COR-L47 (cell line): Measurements from ENCODE around the gene PCSK6.
"Not testable (repeated sequence)": the region's sequence is repeated elsewhere in the genome, so short reads cannot be mapped to it uniquely, and the experiment has no call there.

ENCODE experiments used
- DNase-seq: peaks from one replicate; lab custom pipeline; 2025; lab: John Stamatoyannopoulos, UW

Gene PCSK6

GRCh38 chr15:101376615-101377395, 112.7 kb downstream of the PCSK6 start:
- no peak for DNase-seq

DNA sequence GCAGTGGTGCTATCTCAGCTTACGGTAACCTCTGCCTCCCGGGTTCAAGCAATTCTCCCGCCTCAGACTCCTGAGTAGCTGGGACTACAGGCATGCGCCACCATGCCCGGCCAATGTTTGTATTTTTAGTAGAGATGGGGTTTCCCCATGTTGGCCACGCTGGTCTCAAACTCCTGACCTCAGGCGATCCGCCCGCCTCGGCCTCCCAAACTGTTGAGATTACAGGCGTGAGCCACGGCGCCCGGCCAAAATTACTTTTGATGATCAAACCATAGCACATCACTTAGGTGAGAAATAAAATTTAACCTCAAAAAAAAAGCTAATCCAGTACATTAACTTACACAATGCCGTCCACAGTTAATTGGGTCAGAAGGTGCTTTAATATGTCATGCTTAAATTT, 114.5 kb downstream of the PCSK6 start:
- not testable (repeated sequence) for DNase-seq

- no peak for DNase-seq
Observed at GRCh38 chr15:101374326-101374725, 115.2 kb downstream of the PCSK6 start.

GRCh38 chr15:101373577-101373976, 115.9 kb downstream of the PCSK6 start:
- DNase-seq, result no peak

DNA sequence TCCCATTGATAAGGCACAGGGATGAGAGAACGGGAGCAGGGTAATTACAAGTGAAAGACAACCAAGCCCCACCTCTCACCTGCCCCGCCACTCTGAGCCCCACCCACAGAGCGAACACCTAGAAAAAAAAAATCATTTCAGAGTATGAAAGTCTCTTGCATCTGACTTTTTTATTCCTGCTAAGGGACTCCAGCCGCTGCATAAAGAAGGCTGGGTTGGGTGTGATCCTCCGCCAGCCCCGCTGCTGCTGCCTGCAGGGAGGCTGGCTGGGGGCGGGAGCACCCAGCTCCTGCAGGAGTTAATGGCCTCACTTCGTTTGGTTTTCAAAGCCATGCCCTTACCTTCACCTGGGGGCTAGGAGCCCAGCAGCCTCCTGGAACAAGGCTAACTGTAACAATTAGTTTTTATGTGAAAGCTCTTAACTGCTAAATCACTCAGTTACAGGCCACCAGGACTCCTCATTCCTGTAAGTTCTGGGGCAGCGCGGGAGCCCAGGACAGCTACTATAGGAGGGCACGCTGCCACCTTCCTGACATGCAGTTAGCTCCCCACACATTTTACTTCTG, 116.5 kb downstream of the PCSK6 start:
- no peak for DNase-seq

- DNase-seq, result no peak
Observed at GRCh38 chr15:101372149-101372577, 117.3 kb downstream of the PCSK6 start.

GRCh38 chr15:101371519-101371918, 118.0 kb downstream of the PCSK6 start:
- DNase-seq, result no peak

GRCh38 chr15:101371081-101371480, 118.4 kb downstream of the PCSK6 start:
- no peak for DNase-seq

GRCh38 chr15:101370330-101371024, 119.0 kb downstream of the PCSK6 start:
- DNase-seq, result no peak

DNA sequence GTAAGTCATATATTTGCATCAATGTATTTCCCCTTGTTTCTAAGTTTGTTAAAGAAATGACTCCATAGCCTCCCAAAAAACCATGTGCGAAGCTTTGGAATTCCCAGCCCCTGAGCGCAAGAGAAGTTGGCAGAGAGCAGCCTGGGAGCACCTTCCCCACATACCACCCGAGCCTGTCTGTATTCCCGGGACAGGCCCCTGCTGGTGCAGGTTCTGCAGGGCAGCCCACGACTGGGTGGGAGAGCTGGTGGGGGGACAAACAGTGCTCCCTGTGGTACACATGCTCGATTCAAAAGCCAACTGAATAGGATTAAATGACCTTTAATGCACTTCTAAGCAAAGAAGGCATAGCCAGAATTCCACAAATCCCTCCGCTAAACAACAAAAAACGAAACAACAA, 119.8 kb downstream of the PCSK6 start:
- no peak for DNase-seq

GRCh38 chr15:101368861-101369642, 120.5 kb downstream of the PCSK6 start:
- DNase-seq, result no peak

DNA sequence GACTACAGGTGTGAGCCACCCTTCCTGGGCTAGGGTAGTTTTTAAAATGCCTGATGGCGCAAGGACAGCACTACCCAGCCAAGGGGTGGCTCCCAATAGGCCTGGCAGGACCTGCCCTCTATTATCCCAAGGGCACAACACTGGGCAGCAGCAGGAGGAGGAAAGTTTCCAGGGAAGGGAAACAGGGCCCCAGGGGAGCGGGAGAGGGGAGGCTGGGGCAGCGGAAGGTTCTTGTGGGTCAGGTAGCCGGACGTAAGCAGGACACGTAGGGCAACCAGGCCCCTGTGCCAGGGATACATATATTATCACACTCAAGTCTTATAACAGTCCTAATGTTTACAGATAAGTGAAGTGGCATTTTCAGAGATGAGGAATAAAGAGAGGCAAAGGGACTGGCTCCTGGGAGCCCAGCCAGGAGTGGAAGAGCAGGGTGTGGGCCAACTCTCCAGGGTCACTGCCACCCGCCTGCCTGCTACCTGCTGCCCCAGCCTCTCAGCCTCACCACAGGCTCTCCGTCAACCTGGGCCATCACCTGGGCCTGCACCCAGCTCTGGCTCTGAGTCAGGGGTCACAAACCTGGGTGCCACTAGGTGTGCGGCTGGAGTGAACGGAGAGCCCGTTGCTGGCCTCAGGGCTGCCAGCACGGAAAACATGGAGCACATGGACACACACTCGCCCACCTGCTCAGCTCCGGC, 121.3 kb downstream of the PCSK6 start:
- no peak for DNase-seq

GRCh38 chr15:101366853-101367252, 122.7 kb downstream of the PCSK6 start:
- DNase-seq, result no peak

DNA sequence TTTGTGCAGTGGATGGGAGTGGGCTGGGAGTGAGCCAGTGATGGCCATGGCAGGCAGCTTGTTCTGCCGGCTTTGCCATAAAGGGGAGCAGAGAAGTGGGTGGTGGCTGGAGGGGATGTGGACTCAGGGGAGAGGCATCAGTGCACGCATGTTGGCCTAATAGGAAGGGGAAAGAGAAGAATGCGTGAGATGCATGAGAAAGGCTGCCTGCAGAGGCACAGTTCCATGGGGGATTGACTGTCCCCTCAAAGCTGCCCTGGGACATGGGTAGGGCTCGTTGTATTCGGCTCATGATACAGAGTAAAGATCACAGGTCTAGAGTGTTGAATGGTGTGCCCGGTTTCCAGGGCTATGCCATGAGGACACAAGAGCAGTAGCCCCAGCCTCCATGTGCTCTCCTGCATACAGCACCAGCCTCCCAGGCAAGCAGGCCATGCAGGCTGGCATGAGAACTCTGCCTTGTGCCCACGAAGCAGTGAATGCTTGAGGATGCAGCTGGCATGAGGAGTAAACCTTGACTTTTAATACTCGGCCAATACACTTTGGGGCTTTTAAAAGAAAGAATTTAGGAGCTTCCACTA, 126.4 kb downstream of the PCSK6 start:
- no peak for DNase-seq

DNA sequence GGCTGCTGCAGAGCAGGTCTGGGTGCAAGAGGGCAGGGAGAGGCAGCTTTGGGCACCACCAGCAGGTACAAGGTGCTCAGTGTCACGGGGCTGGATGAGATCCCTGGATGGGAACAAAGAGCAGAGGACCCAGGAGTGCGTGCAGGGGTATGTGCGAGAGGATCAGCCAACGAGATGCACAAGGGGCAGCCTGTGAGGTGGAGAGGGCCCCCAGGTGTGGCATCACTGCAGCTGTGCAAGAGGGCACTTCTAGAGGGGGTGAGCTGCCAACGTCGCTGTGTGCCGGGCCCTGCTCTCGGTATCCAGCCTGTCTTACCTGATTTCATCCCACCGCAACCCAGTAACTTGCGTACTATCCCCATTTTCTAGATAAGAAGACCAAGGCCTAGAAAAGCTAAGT, 127.1 kb downstream of the PCSK6 start:
- DNase-seq, result no peak

- no peak for DNase-seq
Observed at GRCh38 chr15:101361418-101361817, 128.1 kb downstream of the PCSK6 start.

GRCh38 chr15:101359365-101359947, 130.1 kb downstream of the PCSK6 start:
- DNase-seq, result peak; percentile 63

DNA sequence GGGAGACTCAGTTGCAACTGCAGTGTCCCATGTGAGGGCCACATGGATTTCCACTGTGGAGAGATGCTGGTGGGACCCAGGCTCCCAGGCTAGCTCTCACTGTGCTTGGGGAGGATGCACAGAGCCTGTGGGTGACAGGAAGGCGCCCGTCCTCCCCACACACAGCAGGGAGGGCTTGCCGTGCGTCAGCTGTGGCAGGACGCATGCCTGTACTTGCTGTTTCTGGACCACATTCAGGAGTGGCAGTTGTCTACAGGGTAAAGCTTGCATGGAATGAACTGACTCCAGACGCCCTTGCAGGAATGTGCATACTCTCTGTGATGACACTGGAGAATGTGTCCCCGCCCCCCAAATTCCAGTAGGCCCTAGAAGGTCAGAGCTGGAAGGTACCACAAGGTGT, 130.6 kb downstream of the PCSK6 start:
- DNase-seq, result no peak

DNA sequence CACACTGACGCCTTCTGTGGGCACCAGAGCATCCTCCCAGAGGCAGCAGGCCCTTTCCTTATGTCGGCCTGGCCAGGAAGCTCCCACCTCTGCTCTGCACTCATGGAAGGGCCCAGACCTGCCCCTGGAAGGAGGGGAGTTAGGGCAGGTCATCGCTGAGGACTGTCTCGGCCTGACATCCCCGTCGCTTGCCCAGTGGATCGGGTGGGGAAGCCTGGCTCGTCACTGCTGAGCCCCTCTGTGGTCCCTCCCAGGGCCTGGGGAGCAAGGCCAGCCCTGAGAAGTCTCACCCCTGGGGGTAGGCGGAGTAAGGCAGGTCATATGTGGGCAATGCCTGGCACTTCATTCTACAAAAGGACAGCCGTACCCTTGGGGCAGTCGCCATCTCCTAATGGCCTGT, 131.6 kb downstream of the PCSK6 start:
- DNase-seq, result no peak

GRCh38 chr15:101357333-101357732, 132.2 kb downstream of the PCSK6 start:
- no peak for DNase-seq
